ENCODE measurements around the gene CNTLN. TPM values are rescaled to one million over a fixed set of nuclear protein-coding genes. Genes with fewer than 3 reads are reported as not detected.

CNTLN gene
- total RNA-seq, 1 donor from 2014 or later: 10.1 TPM

DNA sequence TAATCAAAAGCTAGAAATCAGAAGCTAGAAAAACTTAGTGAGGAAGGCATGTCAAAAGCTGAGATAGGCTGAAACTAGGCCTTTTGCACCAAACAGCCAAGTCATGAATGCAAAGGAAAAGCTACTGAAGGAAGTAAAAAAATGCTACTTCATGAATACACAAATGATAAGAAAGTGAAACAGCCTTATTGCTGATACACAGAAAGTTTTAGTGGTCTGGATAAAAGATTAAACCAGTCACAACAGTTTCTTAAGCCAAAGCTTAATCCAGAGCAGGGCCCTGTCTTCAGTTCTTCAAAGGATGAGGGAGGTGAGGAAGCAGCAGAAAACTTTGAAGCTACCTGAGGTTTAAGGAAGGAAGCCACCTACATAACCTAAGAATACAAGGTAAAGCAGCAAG is 341.6 kb downstream of the CNTLN start:
- Histone ChIP-seq H4K20me1 (ENCODE audit: low read depth) (no peaks in the 10 kb centered on the region), H3K27me3 (no peaks in the 10 kb centered on the region), H3K4me3 (no peak overlapping the region), H3K79me2 (ENCODE audit: low read depth) (no peaks in the 10 kb centered on the region), H3K4me1 (no peaks in the 10 kb centered on the region), H3K9me3 (ENCODE audit: low read depth) (no peaks in the 10 kb centered on the region), H2AFZ (replicated peaks) (no peak overlapping the region), H3K36me3 (no peaks in the 10 kb centered on the region), H3F3A (ENCODE audit: low read depth) (no peaks in the 10 kb centered on the region), H3K27ac (no peak overlapping the region), H3K9ac (no peak overlapping the region), H3K4me2 (no peak overlapping the region)
- Mint-ChIP-seq H3K4me3 (no peak overlapping the region), H3K9me3 (no peaks in the 10 kb centered on the region), H3K4me1 (no peaks in the 10 kb centered on the region), H3K36me3 (peaks cover 2% of the 10 kb centered on the region), H3K27ac (no peak overlapping the region), H3K27me3 (ENCODE audit: insufficient read depth, low read depth) (no peaks in the 10 kb centered on the region)
- TF ChIP-seq EZH2phosphoT487 (IDR thresholded peaks at IDR 0.05): no peak
- no peak for TF ChIP-seq EZH2 (IDR thresholded peaks at IDR 0.05)
- TF ChIP-seq, protein P1, sequence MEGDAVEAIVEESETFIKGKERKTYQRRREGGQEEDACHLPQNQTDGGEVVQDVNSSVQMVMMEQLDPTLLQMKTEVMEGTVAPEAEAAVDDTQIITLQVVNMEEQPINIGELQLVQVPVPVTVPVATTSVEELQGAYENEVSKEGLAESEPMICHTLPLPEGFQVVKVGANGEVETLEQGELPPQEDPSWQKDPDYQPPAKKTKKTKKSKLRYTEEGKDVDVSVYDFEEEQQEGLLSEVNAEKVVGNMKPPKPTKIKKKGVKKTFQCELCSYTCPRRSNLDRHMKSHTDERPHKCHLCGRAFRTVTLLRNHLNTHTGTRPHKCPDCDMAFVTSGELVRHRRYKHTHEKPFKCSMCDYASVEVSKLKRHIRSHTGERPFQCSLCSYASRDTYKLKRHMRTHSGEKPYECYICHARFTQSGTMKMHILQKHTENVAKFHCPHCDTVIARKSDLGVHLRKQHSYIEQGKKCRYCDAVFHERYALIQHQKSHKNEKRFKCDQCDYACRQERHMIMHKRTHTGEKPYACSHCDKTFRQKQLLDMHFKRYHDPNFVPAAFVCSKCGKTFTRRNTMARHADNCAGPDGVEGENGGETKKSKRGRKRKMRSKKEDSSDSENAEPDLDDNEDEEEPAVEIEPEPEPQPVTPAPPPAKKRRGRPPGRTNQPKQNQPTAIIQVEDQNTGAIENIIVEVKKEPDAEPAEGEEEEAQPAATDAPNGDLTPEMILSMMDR (IDR thresholded peaks at IDR 0.05): no peak
- no peak for DNase-seq (ENCODE audit: low spot score)

DNA sequence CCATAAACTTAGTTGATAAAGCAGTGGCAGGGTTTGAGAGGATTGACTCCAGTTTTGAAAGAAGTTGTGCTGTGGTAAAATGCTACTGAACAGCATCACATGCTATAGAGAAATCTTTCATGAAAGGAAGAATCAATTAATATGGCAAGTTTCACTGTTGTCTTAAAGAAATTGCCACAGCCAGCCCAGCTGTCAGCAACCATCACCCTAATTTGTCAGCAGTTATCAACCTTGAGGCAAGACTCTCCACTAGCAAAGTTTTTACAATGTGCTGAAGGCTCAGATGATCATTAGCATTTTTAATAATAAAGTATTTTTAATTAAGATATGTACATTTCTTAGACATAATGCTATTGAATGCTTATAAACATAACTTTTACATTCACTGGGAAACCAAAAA is 343.0 kb downstream of the CNTLN start:
- no peaks in the 10 kb centered on the region for H3K79me2 ChIP-seq (ENCODE audit: low read depth)
- H3K4me2 ChIP-seq: no peak overlapping the region
- H4K20me1 ChIP-seq (ENCODE audit: low read depth): no peaks in the 10 kb centered on the region
- no peak for DNase-seq (ENCODE audit: low spot score)
- H3K9ac ChIP-seq: no peak overlapping the region
- H3K4me3 ChIP-seq: no peak overlapping the region
- Mint-ChIP-seq H3K36me3 (peaks cover 2% of the 10 kb centered on the region), H3K4me1 (no peaks in the 10 kb centered on the region), H3K27me3 (ENCODE audit: insufficient read depth, low read depth) (no peaks in the 10 kb centered on the region), H3K27ac (no peak overlapping the region), H3K9me3 (no peaks in the 10 kb centered on the region), H3K4me3 (no peak overlapping the region)
- H3K9me3 ChIP-seq (ENCODE audit: low read depth): no peaks in the 10 kb centered on the region
- H2AFZ ChIP-seq (replicated peaks): no peak overlapping the region
- H3K36me3 ChIP-seq: no peaks in the 10 kb centered on the region
- no peaks in the 10 kb centered on the region for H3K4me1 ChIP-seq
- no peaks in the 10 kb centered on the region for H3K27me3 ChIP-seq
- H3K27ac ChIP-seq: no peak overlapping the region
- H3F3A ChIP-seq (ENCODE audit: low read depth): no peaks in the 10 kb centered on the region
- TF ChIP-seq EZH2phosphoT487 (IDR thresholded peaks at IDR 0.05): no peak
- TF ChIP-seq, protein P1 (IDR thresholded peaks at IDR 0.05): no peak
- TF ChIP-seq EZH2 (IDR thresholded peaks at IDR 0.05): no peak

DNA sequence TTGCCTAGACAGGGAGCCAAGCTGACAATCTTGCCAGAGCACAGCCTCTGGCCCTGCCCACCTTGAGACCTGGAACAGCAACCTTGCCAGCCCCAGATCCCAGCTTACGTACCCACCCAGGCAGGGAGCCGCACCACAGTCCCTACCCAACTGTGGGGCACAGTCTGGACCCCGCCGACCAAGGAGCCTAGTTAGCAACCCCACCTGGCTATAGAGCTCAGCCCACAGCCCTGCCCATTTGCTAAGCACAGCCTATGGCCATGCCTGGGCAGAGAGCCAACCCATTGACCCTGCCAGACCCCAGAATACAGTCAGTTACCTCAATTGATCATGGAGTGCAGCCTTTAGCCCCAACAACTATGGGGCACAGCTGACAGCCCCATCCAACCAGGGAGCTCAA is 346.1 kb downstream of the CNTLN start:
- H3K9me3 Mint-ChIP-seq: no peaks in the 10 kb centered on the region
- no peak overlapping the region for H2AFZ ChIP-seq (replicated peaks)
- H3K4me2 ChIP-seq: no peak overlapping the region
- H3K4me1 ChIP-seq: no peaks in the 10 kb centered on the region
- no peak overlapping the region for H3K27ac Mint-ChIP-seq
- peaks cover 2% of the 10 kb centered on the region for H3K36me3 Mint-ChIP-seq
- H3K36me3 ChIP-seq: no peaks in the 10 kb centered on the region
- no peaks in the 10 kb centered on the region for H3K27me3 Mint-ChIP-seq (ENCODE audit: insufficient read depth, low read depth)
- no peak for DNase-seq (ENCODE audit: low spot score)
- H3K4me3 ChIP-seq: no peak overlapping the region
- no peaks in the 10 kb centered on the region for H3K79me2 ChIP-seq (ENCODE audit: low read depth)
- no peaks in the 10 kb centered on the region for H3K9me3 ChIP-seq (ENCODE audit: low read depth)
- no peaks in the 10 kb centered on the region for H3K27me3 ChIP-seq
- TF ChIP-seq EZH2phosphoT487 (IDR thresholded peaks at IDR 0.05) (no peak), EZH2 (IDR thresholded peaks at IDR 0.05) (no peak)
- TF ChIP-seq, protein P1 (IDR thresholded peaks at IDR 0.05): no peak
- no peak overlapping the region for H3K4me3 Mint-ChIP-seq
- H3F3A ChIP-seq (ENCODE audit: low read depth): no peaks in the 10 kb centered on the region
- H3K4me1 Mint-ChIP-seq: no peaks in the 10 kb centered on the region
- H4K20me1 ChIP-seq (ENCODE audit: low read depth): no peaks in the 10 kb centered on the region
- H3K9ac ChIP-seq: no peak overlapping the region
- H3K27ac ChIP-seq: no peak overlapping the region
